H1 (cell line): ENCODE measurements around the gene KIFBP. TPM values are rescaled to one million over a fixed set of nuclear protein-coding genes. Genes with fewer than 3 reads are reported as not detected.

Experiments used
- CTCF ChIA-PET: fragments of 300-600 bp; sonication (Branson Sonifier 250); formaldehyde crosslinking; loops from one replicate; lab custom pipeline; 2021; ENCODE audit not compliant: partially characterized antibody; lab: Charles Lee
- POLR2A ChIA-PET: fragments of 300-600 bp; sonication (Branson Sonifier 250); formaldehyde crosslinking; loops from one replicate; lab custom pipeline; 2021; ENCODE audit warnings: inconsistent platforms; ENCODE audit not compliant: partially characterized antibody; lab: Charles Lee
- DNase-seq, 2 experiments: peaks; one replicate each; pipeline versions ENCODE4 v3.0.0 to v3.0.0-alpha.2; 2010 to 2022; ENCODE audit warnings: low spot score in 2 of 2, low read depth in 1 of 2, mixed read lengths in 1 of 2
- FAIRE-seq: peaks from 2 replicates; lab custom pipeline; 2011; peaks lifted over from hg19 to GRCh38; lab: Jason Lieb, UNC
- H2AFZ ChIP-seq: 2 replicates; pipeline ENCODE4 v1.8.1; 2012; ENCODE audit warnings: low read length, inconsistent platforms
- H2AK5ac ChIP-seq: 2 replicates; pipeline ENCODE4 v1.6.1; 2013; ENCODE audit warnings: low read depth, low read length
- H2BK120ac ChIP-seq: replicated peaks from 2 replicates; pipeline ENCODE3; 2013; ENCODE audit warnings: low read depth, low read length, inconsistent platforms
- H2BK12ac ChIP-seq: 2 replicates; pipeline ENCODE4 v1.6.1; 2013; ENCODE audit warnings: low read depth, low read length
- H2BK15ac ChIP-seq: 2 replicates; pipeline ENCODE4 v1.6.1; 2013; ENCODE audit warnings: low read length
- H2BK20ac ChIP-seq: 2 replicates; pipeline ENCODE4 v1.6.1; 2013; ENCODE audit warnings: low read length
- H2BK5ac ChIP-seq: 2 replicates; pipeline ENCODE4 v1.6.1; 2013; ENCODE audit warnings: low read depth, low read length
- H3K14ac ChIP-seq: 2 replicates; pipeline ENCODE4 v1.6.1; 2013; ENCODE audit warnings: inconsistent platforms; ENCODE audit not compliant: insufficient read length
- H3K18ac ChIP-seq: 2 replicates; pipeline ENCODE4 v1.6.1; 2013; ENCODE audit warnings: low read length; ENCODE audit errors: extremely low read depth
- H3K23ac ChIP-seq: 2 replicates; pipeline ENCODE4 v1.6.1; 2013; ENCODE audit warnings: inconsistent platforms; ENCODE audit not compliant: insufficient read length
- H3K23me2 ChIP-seq: 2 replicates; pipeline ENCODE4 v1.6.1; 2013; ENCODE audit warnings: low read depth, low read length
- H3K27ac ChIP-seq: 2 replicates; pipeline ENCODE4 v1.6.1; 2011; ENCODE audit warnings: low read depth, low read length, inconsistent platforms
- H3K27me3 ChIP-seq, 4 experiments: replicated peaks in 1 of 4; 1 replicate in 1 of 4; 2 replicates in 3 of 4; pipeline versions ENCODE4 v1.6.1 to v1.8.1; 2011 to 2013; ENCODE audit warnings: low read length in 3 of 4, mild to moderate bottlenecking in 3 of 4, inconsistent platforms in 2 of 4, mixed read lengths in 2 of 4, moderate library complexity in 1 of 4; ENCODE audit not compliant: control insufficient read depth in 3 of 4, insufficient read depth in 3 of 4; ENCODE audit errors: extremely low read depth in 1 of 4
- H3K36me3 ChIP-seq, 4 experiments: 2 replicates each; pipeline versions ENCODE4 v1.6.1 to v1.8.1; 2011 to 2013; ENCODE audit warnings: mild to moderate bottlenecking in 4 of 4, low read length in 3 of 4, moderate library complexity in 2 of 4, control low read depth in 1 of 4, inconsistent platforms in 1 of 4; ENCODE audit not compliant: insufficient read depth in 4 of 4, control insufficient read depth in 2 of 4
- H3K4ac ChIP-seq: replicated peaks from 2 replicates; pipeline ENCODE3; 2013; ENCODE audit warnings: low read length, low read depth, mixed read lengths, inconsistent platforms; ENCODE audit not compliant: insufficient read length
- H3K4me1 ChIP-seq, 4 experiments: replicated peaks in 1 of 4; 1 replicate in 1 of 4; 2 replicates in 3 of 4; pipeline versions ENCODE4 v1.6.1 to v1.8.1; 2011 to 2013; ENCODE audit warnings: low read length in 3 of 4, inconsistent platforms in 2 of 4, mixed read lengths in 1 of 4; ENCODE audit not compliant: insufficient read depth in 4 of 4, control insufficient read depth in 3 of 4
- H3K4me2 ChIP-seq, 2 experiments: 2 replicates each; pipeline versions ENCODE4 v1.6.1 to v1.8.1; 2011 to 2013; ENCODE audit warnings: low read depth in 2 of 2, low read length in 2 of 2, control low read depth in 1 of 2, inconsistent platforms in 1 of 2, mild to moderate bottlenecking in 1 of 2; ENCODE audit not compliant: insufficient read depth in 1 of 2
- H3K4me3 ChIP-seq, 4 experiments: fragments of 200-600, 300-600 bp in 1 of 4; sonication (generic), shearing (Covaris generic), sonication (Bioruptor Twin) in 1 of 4; 2 replicates each; pipeline versions ENCODE4 v1.5.1 to v1.8.1; 2011 to 2016; ENCODE audit warnings: low read length in 4 of 4, low read depth in 3 of 4, control low read depth in 2 of 4, inconsistent platforms in 2 of 4, mild to moderate bottlenecking in 2 of 4, mixed read lengths in 1 of 4, moderate library complexity in 1 of 4; ENCODE audit not compliant: insufficient read depth in 2 of 4; ENCODE audit errors: extremely low read depth in 1 of 4
- H3K56ac ChIP-seq: replicated peaks from 2 replicates; pipeline ENCODE3; 2013; ENCODE audit warnings: low read depth, mild to moderate bottlenecking, mixed read lengths, low read length, inconsistent platforms; ENCODE audit not compliant: insufficient read length
- H3K79me1 ChIP-seq: 2 replicates; pipeline ENCODE4 v1.6.1; 2013; ENCODE audit warnings: low read depth, low read length, control low read depth
- H3K79me2 ChIP-seq, 2 experiments: 2 replicates each; pipeline versions ENCODE4 v1.6.1 to v1.8.1; 2012 to 2013; ENCODE audit warnings: low read length in 2 of 2, mild to moderate bottlenecking in 2 of 2, inconsistent platforms in 1 of 2; ENCODE audit not compliant: insufficient read depth in 2 of 2, control insufficient read depth in 1 of 2
- H3K9ac ChIP-seq, 4 experiments: replicated peaks in 1 of 4; 1 replicate in 1 of 4; 2 replicates in 3 of 4; pipeline versions ENCODE4 v1.6.1 to v1.8.1; 2011 to 2013; ENCODE audit warnings: low read depth in 3 of 4, low read length in 3 of 4, control low read depth in 2 of 4, mild to moderate bottlenecking in 2 of 4, moderate library complexity in 2 of 4, inconsistent platforms in 1 of 4; ENCODE audit errors: extremely low read depth in 1 of 4
- H3K9me3 ChIP-seq, 2 experiments: 2 replicates each; pipeline versions ENCODE4 v1.6.1 to v1.8.1; 2012 to 2013; ENCODE audit warnings: mild to moderate bottlenecking in 2 of 2, moderate library complexity in 2 of 2, control low read depth in 1 of 2, inconsistent platforms in 1 of 2, low read depth in 1 of 2, low read length in 1 of 2, mixed read lengths in 1 of 2; ENCODE audit not compliant: insufficient read depth in 2 of 2
- H4K20me1 ChIP-seq, 2 experiments: replicated peaks in 1 of 2; 2 replicates each; pipeline versions ENCODE3 to v1.8.1; 2011 to 2013; ENCODE audit warnings: inconsistent platforms in 2 of 2, low read length in 2 of 2, mild to moderate bottlenecking in 1 of 2; ENCODE audit not compliant: insufficient read depth in 2 of 2, control insufficient read depth in 1 of 2
- H4K5ac ChIP-seq: 2 replicates; pipeline ENCODE4 v1.6.1; 2013; ENCODE audit warnings: low read length, low read depth, mixed read lengths, inconsistent platforms; ENCODE audit not compliant: insufficient read length
- H4K8ac ChIP-seq: 2 replicates; pipeline ENCODE4 v1.8.0; 2013; ENCODE audit warnings: mild to moderate bottlenecking, moderate library complexity, low read length, inconsistent platforms; ENCODE audit not compliant: insufficient read depth; ENCODE audit errors: extremely low read depth
- H4K91ac ChIP-seq: replicated peaks from 2 replicates; pipeline ENCODE3; 2013; ENCODE audit warnings: low read length, mixed read lengths, inconsistent platforms; ENCODE audit not compliant: insufficient read length
- CEBPB ChIP-seq: IDR thresholded peaks from 2 replicates; pipeline ENCODE4 v1.6.1; 2012; ENCODE audit warnings: low read depth, low read length
- EGR1 ChIP-seq: IDR thresholded peaks from 2 replicates; pipeline ENCODE4 v1.6.1; 2011; ENCODE audit warnings: low read depth, low read length, borderline replicate concordance
- GTF2F1 ChIP-seq: IDR thresholded peaks from 2 replicates; pipeline ENCODE4 v1.6.1; 2012; ENCODE audit warnings: low read depth, low read length, improper control_type of control experiment, borderline replicate concordance
- NANOG ChIP-seq: IDR thresholded peaks from 2 replicates; pipeline ENCODE4 v1.6.1; 2011; ENCODE audit warnings: low read length, low read depth, mild to moderate bottlenecking, inconsistent platforms; ENCODE audit not compliant: insufficient read depth, poor library complexity, severe bottlenecking
- SP2 ChIP-seq: IDR thresholded peaks from 2 replicates; pipeline ENCODE4 v1.6.1; 2012; ENCODE audit warnings: mild to moderate bottlenecking, low read length, inconsistent platforms
- WGBS, 2 experiments: shearing (Covaris generic) in 1 of 2; methylation state at CpG; one replicate each; pipeline versions ENCODE4 v1.1.6 to v1.1.7; 2013 to 2015; ENCODE audit warnings: low lambda C conversion rate in 2 of 2, mixed read lengths in 2 of 2, inconsistent platforms in 1 of 2, low coverage in 1 of 2, missing lambda C conversion rate in 1 of 2; ENCODE audit not compliant: insufficient replicate concordance in 2 of 2, insufficient coverage in 1 of 2, insufficient read length in 1 of 2; ENCODE audit errors: extremely low coverage in 1 of 2, missing lambda C conversion rate in 1 of 2; 5-methylcytosine and 5-hydroxymethylcytosine counted together
- polyA plus RNA-seq, 7 experiments: library from polyadenylated mRNA; depleted of rRNA in 3 of 7; stranded (reverse) in 5 of 7; unstranded in 2 of 7; fragments of >200 nt in 5 of 7; fragments of 200-250 nt in 2 of 7; gene quantifications; 1 replicate in 5 of 7; 2 replicates in 1 of 7; 4 replicates in 1 of 7; pipeline versions ENCODE4 v1.2.1 to v1.2.3, GENCODE V29; 2011 to 2013; ENCODE audit warnings: missing spikeins in 2 of 7, mixed read lengths in 2 of 7
- total RNA-seq: library from RNA; stranded (reverse); fragmentation: NEBNext Ultra II Directional; extraction: Animal tissue kit (Norgen Biotek cat#: 25700); gene quantifications from 2 replicates; pipeline ENCODE4 v1.2.1, GENCODE V29; 2021
- TF ChIP-seq, protein P1 (sequence below), 3 experiments: IDR thresholded peaks; 1 replicate in 2 of 3; 2 replicates in 1 of 3; pipeline versions ENCODE4 v1.5.1 to v1.6.1; 2011; ENCODE audit warnings: low read length in 3 of 3, mild to moderate bottlenecking in 3 of 3, inconsistent platforms in 2 of 3, low read depth in 1 of 3, moderate library complexity in 1 of 3; ENCODE audit not compliant: insufficient read depth in 1 of 3; ENCODE audit errors: control extremely low read depth in 1 of 3
- TF ChIP-seq, protein P2 (sequence below): IDR thresholded peaks from 2 replicates; pipeline ENCODE4 v1.6.1; 2012; ENCODE audit warnings: inconsistent platforms

KIFBP gene
- total and polyA plus RNA-seq, 2 of the 8 experiments (the other 6 are each of a cell fraction or from before 2014, with no cell fraction given) = 17.3 to 34.6 TPM

DNA sequence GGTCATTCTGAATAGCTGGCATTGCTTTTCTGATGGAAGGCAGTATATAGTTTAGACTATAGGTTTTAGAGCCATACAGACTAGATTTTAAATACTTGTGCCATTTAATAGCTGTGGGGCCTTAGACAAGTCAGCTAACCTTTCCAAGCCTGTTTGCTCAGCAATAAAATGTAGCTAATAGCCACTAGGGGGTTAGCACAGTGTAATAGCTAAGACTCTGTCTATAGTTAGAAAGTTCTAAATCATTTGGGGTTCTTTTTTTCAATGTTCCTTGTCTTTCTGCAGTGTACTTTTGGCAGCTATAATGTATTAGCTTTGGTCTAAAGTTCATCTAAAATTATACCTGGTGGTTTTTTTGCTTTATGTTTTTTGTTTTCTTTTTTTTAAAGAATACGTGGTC is 7.5 kb upstream of the KIFBP start:
- no peaks in the 10 kb centered on the region for H3K79me2 ChIP-seq
- POLR2A ChIA-PET = interaction anchor here (0.6 to 11.6 kb wide), 7 partner anchors 8 to 533 kb away, joined by 3 to 91 read pairs (median 4); partner anchors contain the start of gene DDX21

More for the DNA sequence above, 7.5 kb upstream of the KIFBP start:
- no peak overlapping the region for H2AK5ac ChIP-seq
- TF ChIP-seq, protein P1, sequence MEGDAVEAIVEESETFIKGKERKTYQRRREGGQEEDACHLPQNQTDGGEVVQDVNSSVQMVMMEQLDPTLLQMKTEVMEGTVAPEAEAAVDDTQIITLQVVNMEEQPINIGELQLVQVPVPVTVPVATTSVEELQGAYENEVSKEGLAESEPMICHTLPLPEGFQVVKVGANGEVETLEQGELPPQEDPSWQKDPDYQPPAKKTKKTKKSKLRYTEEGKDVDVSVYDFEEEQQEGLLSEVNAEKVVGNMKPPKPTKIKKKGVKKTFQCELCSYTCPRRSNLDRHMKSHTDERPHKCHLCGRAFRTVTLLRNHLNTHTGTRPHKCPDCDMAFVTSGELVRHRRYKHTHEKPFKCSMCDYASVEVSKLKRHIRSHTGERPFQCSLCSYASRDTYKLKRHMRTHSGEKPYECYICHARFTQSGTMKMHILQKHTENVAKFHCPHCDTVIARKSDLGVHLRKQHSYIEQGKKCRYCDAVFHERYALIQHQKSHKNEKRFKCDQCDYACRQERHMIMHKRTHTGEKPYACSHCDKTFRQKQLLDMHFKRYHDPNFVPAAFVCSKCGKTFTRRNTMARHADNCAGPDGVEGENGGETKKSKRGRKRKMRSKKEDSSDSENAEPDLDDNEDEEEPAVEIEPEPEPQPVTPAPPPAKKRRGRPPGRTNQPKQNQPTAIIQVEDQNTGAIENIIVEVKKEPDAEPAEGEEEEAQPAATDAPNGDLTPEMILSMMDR (IDR thresholded peaks at IDR 0.05; ENCODE audit: control extremely low read depth in 1 of 3, insufficient read depth in 1 of 3, low read depth in 1 of 3, low read length in 3 of 3) = peak in 1 of 3 experiments; percentile 20; a peak in 2 of 4 replicates
- TF ChIP-seq, protein P2, sequence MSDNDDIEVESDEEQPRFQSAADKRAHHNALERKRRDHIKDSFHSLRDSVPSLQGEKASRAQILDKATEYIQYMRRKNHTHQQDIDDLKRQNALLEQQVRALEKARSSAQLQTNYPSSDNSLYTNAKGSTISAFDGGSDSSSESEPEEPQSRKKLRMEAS = no peak
- no peak for TF ChIP-seq EGR1
- TF ChIP-seq NANOG = no peak
- no peak for TF ChIP-seq CEBPB
- no peak for TF ChIP-seq SP2
- no peak for TF ChIP-seq GTF2F1
- no peaks in the 10 kb centered on the region for H3K9me3 ChIP-seq
- H3K4ac ChIP-seq = no peak overlapping the region
- H2BK120ac ChIP-seq = no peak overlapping the region
- no peak overlapping the region for H3K27ac ChIP-seq
- no peak overlapping the region for H2BK20ac ChIP-seq
- no peak overlapping the region for H4K5ac ChIP-seq
- no peak overlapping the region for H3K9ac ChIP-seq
- H3K36me3 ChIP-seq = peaks cover 33 to 87% (median 64%) of the 10 kb centered on the region in 4 experiments
- no peak overlapping the region for H4K91ac ChIP-seq
- no peaks in the 10 kb centered on the region for H3K23me2 ChIP-seq
- DNase-seq (no peak), FAIRE-seq (no peak)
- CTCF ChIA-PET = interaction anchor here (0.6 to 1.4 kb wide), 9 partner anchors 9 to 779 kb away, joined by 3 to 9 read pairs (median 4); no protein-coding TSS in a partner anchor
- H3K4me2 ChIP-seq = no peak overlapping the region
- no peak overlapping the region for H2BK15ac ChIP-seq
- WGBS, 2 experiments = 88% methylated on average over 1 of the region's 1 CpG; no CpG with 5 or more reads in 1 of the 2 experiments
- no peaks in the 10 kb centered on the region for H3K4me1 ChIP-seq
- H4K8ac ChIP-seq = no peak overlapping the region
- H4K20me1 ChIP-seq = peaks cover 1 to 3% of the 10 kb centered on the region in 2 experiments
- H3K18ac ChIP-seq = no peak overlapping the region
- no peak overlapping the region for H3K4me3 ChIP-seq
- H3K79me1 ChIP-seq = no peaks in the 10 kb centered on the region
- no peak overlapping the region for H2BK12ac ChIP-seq
- no peak overlapping the region for H2BK5ac ChIP-seq
- H3K27me3 ChIP-seq = no peaks in the 10 kb centered on the region
- H3K14ac ChIP-seq = no peak overlapping the region
- H3K23ac ChIP-seq = no peak overlapping the region
- no peak overlapping the region for H2AFZ ChIP-seq
- no peak overlapping the region for H3K56ac ChIP-seq
